C4-2B (cell line): ENCODE measurements around the gene AKAP5.

Source experiments
- H3K27ac ChIP-seq: fragments of 450-650 bp; 2 replicates; pipeline ENCODE4 v1.5.1; 2017
- ZFX ChIP-seq: fragments of 450-650 bp; IDR thresholded peaks from 2 replicates; pipeline ENCODE4 v1.6.1; 2017
- TF ChIP-seq, protein P1 (sequence below): fragments of 450-650 bp; conservative IDR thresholded peaks from 2 replicates; pipeline ENCODE4 v1.5.1; 2017; ENCODE audit warnings: mild to moderate bottlenecking

Gene AKAP5

GRCh38 chr14:64444140-64444539 is 21.2 kb upstream of the AKAP5 start:
- TF ChIP-seq, protein P1, sequence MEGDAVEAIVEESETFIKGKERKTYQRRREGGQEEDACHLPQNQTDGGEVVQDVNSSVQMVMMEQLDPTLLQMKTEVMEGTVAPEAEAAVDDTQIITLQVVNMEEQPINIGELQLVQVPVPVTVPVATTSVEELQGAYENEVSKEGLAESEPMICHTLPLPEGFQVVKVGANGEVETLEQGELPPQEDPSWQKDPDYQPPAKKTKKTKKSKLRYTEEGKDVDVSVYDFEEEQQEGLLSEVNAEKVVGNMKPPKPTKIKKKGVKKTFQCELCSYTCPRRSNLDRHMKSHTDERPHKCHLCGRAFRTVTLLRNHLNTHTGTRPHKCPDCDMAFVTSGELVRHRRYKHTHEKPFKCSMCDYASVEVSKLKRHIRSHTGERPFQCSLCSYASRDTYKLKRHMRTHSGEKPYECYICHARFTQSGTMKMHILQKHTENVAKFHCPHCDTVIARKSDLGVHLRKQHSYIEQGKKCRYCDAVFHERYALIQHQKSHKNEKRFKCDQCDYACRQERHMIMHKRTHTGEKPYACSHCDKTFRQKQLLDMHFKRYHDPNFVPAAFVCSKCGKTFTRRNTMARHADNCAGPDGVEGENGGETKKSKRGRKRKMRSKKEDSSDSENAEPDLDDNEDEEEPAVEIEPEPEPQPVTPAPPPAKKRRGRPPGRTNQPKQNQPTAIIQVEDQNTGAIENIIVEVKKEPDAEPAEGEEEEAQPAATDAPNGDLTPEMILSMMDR: no peak
- TF ChIP-seq ZFX: no peak
- H3K27ac ChIP-seq: no peak overlapping the region

GRCh38 chr14:64444984-64445845 is 20.1 kb upstream of the AKAP5 start:
- TF ChIP-seq, protein P1: no peak
- no peak overlapping the region for H3K27ac ChIP-seq

DNA sequence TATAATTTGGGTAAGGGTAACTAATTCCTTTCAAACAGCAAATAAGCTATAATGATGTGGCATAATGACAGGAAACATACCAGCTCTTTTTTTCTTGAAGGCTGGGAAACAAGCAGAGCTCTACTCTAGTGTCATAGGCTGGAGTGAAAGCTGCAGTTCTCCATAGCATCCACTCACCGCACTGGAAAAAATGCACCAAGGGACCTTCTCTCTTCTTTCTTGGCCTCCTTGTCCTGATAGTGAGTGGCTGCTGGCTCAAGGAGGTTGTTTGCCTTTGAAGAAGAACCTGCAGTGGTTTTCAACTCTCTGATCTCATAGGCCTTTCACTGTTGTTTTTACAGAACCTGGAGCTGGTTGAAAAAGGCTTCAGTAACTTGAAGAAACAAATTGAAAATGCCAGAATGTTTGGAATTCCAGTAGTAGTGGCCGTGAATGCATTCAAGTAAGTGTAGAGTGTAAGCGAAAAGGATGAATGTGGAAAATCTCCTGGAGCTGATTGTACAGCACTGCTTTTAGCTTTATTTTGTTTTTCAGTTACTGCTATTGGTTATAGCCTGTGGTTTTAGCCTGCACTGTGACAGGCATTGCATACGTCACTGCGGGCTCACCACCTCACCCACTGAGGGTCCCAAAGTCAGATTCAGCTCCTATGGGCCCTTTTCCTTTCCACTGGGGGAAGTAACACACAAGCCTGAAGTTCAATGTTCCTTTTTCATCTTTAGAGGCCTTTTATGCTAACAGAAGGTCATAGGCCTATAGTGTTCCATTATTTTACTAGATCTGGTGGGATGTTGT is 17.2 kb upstream of the AKAP5 start:
- H3K27ac ChIP-seq: no peak overlapping the region
- TF ChIP-seq, protein P1: no peak
- TF ChIP-seq ZFX: no peak

GRCh38 chr14:64450255-64450654 is 15.0 kb upstream of the AKAP5 start:
- H3K27ac ChIP-seq: no peak overlapping the region
- TF ChIP-seq, protein P1: no peak
- TF ChIP-seq ZFX: no peak

GRCh38 chr14:64454671-64455070 is 10.6 kb upstream of the AKAP5 start:
- no peak for TF ChIP-seq ZFX
- TF ChIP-seq, protein P1: no peak
- no peak overlapping the region for H3K27ac ChIP-seq

DNA sequence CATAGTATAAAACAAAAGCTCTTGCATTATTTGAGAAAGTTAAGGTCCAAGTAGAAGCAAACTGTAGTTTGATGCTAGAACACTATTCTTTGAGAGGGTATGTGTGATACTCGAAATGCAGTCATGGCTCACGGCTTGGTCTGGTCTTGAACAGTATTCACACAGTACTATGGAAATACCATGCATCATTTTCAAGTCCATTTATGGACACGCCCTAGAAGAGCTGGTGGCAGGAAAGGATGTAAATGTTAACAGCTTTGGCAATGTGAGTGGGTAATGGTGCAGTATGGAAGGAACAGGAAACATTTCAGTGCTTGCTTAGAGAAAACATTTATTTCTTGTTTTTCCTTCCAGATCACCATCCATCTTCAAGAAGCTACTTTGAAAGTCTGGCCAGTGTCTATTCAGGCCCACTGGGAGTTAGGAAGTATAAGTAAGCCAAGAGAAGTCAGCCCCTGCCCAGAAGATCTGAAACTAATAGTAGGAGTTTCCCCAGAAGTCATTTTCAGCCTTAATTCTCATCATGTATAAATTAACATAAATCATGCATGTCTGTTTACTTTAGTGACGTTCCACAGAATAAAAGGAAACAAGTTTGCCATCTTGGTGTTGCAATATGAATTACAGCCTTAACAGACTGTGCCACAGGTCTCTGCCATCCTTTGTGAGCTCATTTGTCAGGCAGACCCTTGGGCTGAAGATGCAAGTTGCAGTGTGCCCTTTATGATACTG is 5.7 kb upstream of the AKAP5 start:
- TF ChIP-seq, protein P1: no peak
- TF ChIP-seq ZFX: no peak
- H3K27ac ChIP-seq: no peak overlapping the region
